ENCODE results near the gene OSBPL8. TPM values are rescaled to one million over a fixed set of nuclear protein-coding genes. Genes with fewer than 3 reads are reported as not detected.

OSBPL8 gene
- total RNA-seq, 3 donors from 2014 or later (not counting 1 experiment from before 2014, with no cell fraction given): 133 to 154 (median 138) TPM

GRCh38 chr12:76536546-76536945 lies 23.0 kb downstream of the OSBPL8 start:
- Histone ChIP-seq H3K4me3 (ENCODE audit: low read length) (no peak overlapping the region), H3K9me3 (ENCODE audit: control insufficient read depth, insufficient read depth, low read length) (no peaks in the 10 kb centered on the region), H3K36me3 (ENCODE audit: control insufficient read depth, insufficient read depth, low read length) (peaks cover 4% of the 10 kb centered on the region), H3K27me3 (ENCODE audit: control insufficient read depth, insufficient read depth, low read length) (no peaks in the 10 kb centered on the region), H3K27ac (ENCODE audit: low read length) (no peak overlapping the region), H3K4me1 (ENCODE audit: control insufficient read depth, insufficient read depth, low read length) (no peaks in the 10 kb centered on the region)
- no peak for ATAC-seq
- no peaks in the 10 kb centered on the region for H3K9me3 Mint-ChIP-seq
- H3K27ac Mint-ChIP-seq: no peak overlapping the region
- H3K36me3 Mint-ChIP-seq: no peaks in the 10 kb centered on the region
- 100% methylated on average over 2 of the region's 5 CpGs for WGBS (ENCODE audit: insufficient coverage)
- peaks cover 31 to 32% of the 10 kb centered on the region in 2 donors for H3K4me1 Mint-ChIP-seq
- no peaks in the 10 kb centered on the region for H3K27me3 Mint-ChIP-seq (ENCODE audit: low read depth in 2 of 2)
- intact Hi-C loops (cut with micrococcal nuclease): no loop called here
- no peak overlapping the region for H3K4me3 Mint-ChIP-seq
- no peak for TF ChIP-seq CTCF (IDR thresholded peaks at IDR 0.05)
- DNase-seq: no peak

- H3K36me3 ChIP-seq (ENCODE audit: control insufficient read depth, insufficient read depth, low read length): peaks cover 8% of the 10 kb centered on the region
- H3K4me3 ChIP-seq (ENCODE audit: low read length): no peak overlapping the region
- H3K9me3 Mint-ChIP-seq: no peaks in the 10 kb centered on the region
- no peaks in the 10 kb centered on the region for H3K27me3 ChIP-seq (ENCODE audit: control insufficient read depth, insufficient read depth, low read length)
- intact Hi-C loops (cut with micrococcal nuclease): no loop called here
- H3K4me3 Mint-ChIP-seq: no peak overlapping the region
- TF ChIP-seq CTCF (IDR thresholded peaks at IDR 0.05): no peak
- no peak for ATAC-seq
- H3K36me3 Mint-ChIP-seq: no peaks in the 10 kb centered on the region
- H3K27ac Mint-ChIP-seq: no peak overlapping the region
- no peak overlapping the region for H3K27ac ChIP-seq (ENCODE audit: low read length)
- no peaks in the 10 kb centered on the region for H3K27me3 Mint-ChIP-seq (ENCODE audit: low read depth in 2 of 2)
- H3K4me1 Mint-ChIP-seq: peaks cover 41 to 44% of the 10 kb centered on the region in 2 donors
- WGBS (ENCODE audit: insufficient coverage): no CpG with 5 or more reads among the region's 2 CpGs
- no peak for DNase-seq
- no peaks in the 10 kb centered on the region for H3K9me3 ChIP-seq (ENCODE audit: control insufficient read depth, insufficient read depth, low read length)
- no peaks in the 10 kb centered on the region for H3K4me1 ChIP-seq (ENCODE audit: control insufficient read depth, insufficient read depth, low read length)
These were observed 24.4 kb downstream of the OSBPL8 start for GRCh38 chr12:76535170-76535569.

GRCh38 chr12:76533331-76533730 lies 26.2 kb downstream of the OSBPL8 start:
- H3K4me3 ChIP-seq (ENCODE audit: low read length): no peak overlapping the region
- Mint-ChIP-seq H3K27ac (no peak overlapping the region), H3K27me3 (ENCODE audit: low read depth in 2 of 2) (no peaks in the 10 kb centered on the region), H3K36me3 (no peaks in the 10 kb centered on the region), H3K4me3 (no peak overlapping the region), H3K9me3 (no peaks in the 10 kb centered on the region), H3K4me1 (peaks cover 51 to 52% of the 10 kb centered on the region in 2 donors)
- no peak for DNase-seq
- WGBS (ENCODE audit: insufficient coverage): 92% methylated on average over 4 of the region's 5 CpGs
- intact Hi-C loops (cut with micrococcal nuclease): no loop called here
- H3K27ac ChIP-seq (ENCODE audit: low read length): no peak overlapping the region
- peaks cover 8% of the 10 kb centered on the region for H3K36me3 ChIP-seq (ENCODE audit: control insufficient read depth, insufficient read depth, low read length)
- no peaks in the 10 kb centered on the region for H3K9me3 ChIP-seq (ENCODE audit: control insufficient read depth, insufficient read depth, low read length)
- no peaks in the 10 kb centered on the region for H3K4me1 ChIP-seq (ENCODE audit: control insufficient read depth, insufficient read depth, low read length)
- no peak for TF ChIP-seq CTCF (IDR thresholded peaks at IDR 0.05)
- H3K27me3 ChIP-seq (ENCODE audit: control insufficient read depth, insufficient read depth, low read length): no peaks in the 10 kb centered on the region
- no peak for ATAC-seq

GRCh38 chr12:76532520-76532919 lies 27.1 kb downstream of the OSBPL8 start:
- no peak for ATAC-seq
- Histone ChIP-seq H3K27ac (ENCODE audit: low read length) (no peak overlapping the region), H3K4me3 (ENCODE audit: low read length) (no peak overlapping the region), H3K36me3 (ENCODE audit: control insufficient read depth, insufficient read depth, low read length) (peaks cover 8% of the 10 kb centered on the region), H3K9me3 (ENCODE audit: control insufficient read depth, insufficient read depth, low read length) (no peaks in the 10 kb centered on the region), H3K27me3 (ENCODE audit: control insufficient read depth, insufficient read depth, low read length) (no peaks in the 10 kb centered on the region), H3K4me1 (ENCODE audit: control insufficient read depth, insufficient read depth, low read length) (no peaks in the 10 kb centered on the region)
- Mint-ChIP-seq H3K27me3 (ENCODE audit: low read depth in 2 of 2) (no peaks in the 10 kb centered on the region), H3K9me3 (no peaks in the 10 kb centered on the region), H3K4me1 (peaks cover 53 to 54% of the 10 kb centered on the region in 2 donors), H3K27ac (no peak overlapping the region), H3K36me3 (no peaks in the 10 kb centered on the region), H3K4me3 (no peak overlapping the region)
- DNase-seq: no peak
- intact Hi-C loops (cut with micrococcal nuclease): no loop called here
- WGBS (ENCODE audit: insufficient coverage): 100% methylated on average over 4 of the region's 4 CpGs
- no peak for TF ChIP-seq CTCF (IDR thresholded peaks at IDR 0.05)

All from natural killer cell (primary cell).